ENCODE measurements around the gene CYFIP1. TPM values are rescaled to one million over a fixed set of nuclear protein-coding genes. Genes with fewer than 3 reads are reported as not detected.

Gene CYFIP1
- total RNA-seq, 1 experiment from 2014 or later: 79.2 TPM

DNA sequence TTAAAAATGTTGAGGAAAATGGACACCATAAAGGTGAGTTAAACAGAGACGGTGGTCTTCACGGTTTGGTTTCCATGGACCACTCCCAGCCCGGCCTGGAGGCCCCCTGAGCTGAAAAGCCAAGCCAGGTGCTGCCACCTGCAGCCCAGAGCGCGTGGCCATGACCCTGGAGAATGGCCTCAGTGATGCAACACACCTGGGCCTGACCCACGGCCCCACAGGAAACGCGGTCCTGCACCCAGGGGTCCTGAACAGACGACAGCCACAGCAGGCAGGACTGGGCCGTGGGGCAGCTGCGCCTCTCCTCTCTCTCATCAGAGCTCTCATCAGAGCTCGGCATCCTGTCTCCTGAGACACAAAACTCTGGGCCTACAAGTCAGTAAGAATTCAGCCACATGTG, 77.6 kb downstream of the CYFIP1 start:
- ChIA-PET POLR2A (no interaction called here), CTCF (no interaction called here)
- ATAC-seq (peak; percentile 73), DNase-seq (ENCODE audit: low spot score) (peak; percentile 51)
- H3K4me3 Mint-ChIP-seq: no peak overlapping the region
- H3K4me1 Mint-ChIP-seq: no peaks in the 10 kb centered on the region
- peaks cover 39% of the 10 kb centered on the region for H3K36me3 Mint-ChIP-seq
- H3K27ac Mint-ChIP-seq: peak overlapping the region; percentile 31; the same call in 1 of the 2 replicates
- no peaks in the 10 kb centered on the region for H3K27me3 Mint-ChIP-seq (ENCODE audit: low read depth)
- H3K9me3 Mint-ChIP-seq: peaks cover 8% of the 10 kb centered on the region
- TF ChIP-seq, protein P1, sequence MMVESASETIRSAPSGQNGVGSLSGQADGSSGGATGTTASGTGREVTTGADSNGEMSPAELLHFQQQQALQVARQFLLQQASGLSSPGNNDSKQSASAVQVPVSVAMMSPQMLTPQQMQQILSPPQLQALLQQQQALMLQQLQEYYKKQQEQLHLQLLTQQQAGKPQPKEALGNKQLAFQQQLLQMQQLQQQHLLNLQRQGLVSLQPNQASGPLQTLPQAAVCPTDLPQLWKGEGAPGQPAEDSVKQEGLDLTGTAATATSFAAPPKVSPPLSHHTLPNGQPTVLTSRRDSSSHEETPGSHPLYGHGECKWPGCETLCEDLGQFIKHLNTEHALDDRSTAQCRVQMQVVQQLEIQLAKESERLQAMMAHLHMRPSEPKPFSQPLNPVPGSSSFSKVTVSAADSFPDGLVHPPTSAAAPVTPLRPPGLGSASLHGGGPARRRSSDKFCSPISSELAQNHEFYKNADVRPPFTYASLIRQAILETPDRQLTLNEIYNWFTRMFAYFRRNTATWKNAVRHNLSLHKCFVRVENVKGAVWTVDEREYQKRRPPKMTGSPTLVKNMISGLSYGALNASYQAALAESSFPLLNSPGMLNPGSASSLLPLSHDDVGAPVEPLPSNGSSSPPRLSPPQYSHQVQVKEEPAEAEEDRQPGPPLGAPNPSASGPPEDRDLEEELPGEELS (CRISPR knock-in tag; IDR thresholded peaks at IDR 0.05): no peak
- no peak for TF ChIP-seq ZNF396 (CRISPR knock-in tag; IDR thresholded peaks at IDR 0.05; ENCODE audit: borderline replicate concordance)
- TF ChIP-seq, protein P2, sequence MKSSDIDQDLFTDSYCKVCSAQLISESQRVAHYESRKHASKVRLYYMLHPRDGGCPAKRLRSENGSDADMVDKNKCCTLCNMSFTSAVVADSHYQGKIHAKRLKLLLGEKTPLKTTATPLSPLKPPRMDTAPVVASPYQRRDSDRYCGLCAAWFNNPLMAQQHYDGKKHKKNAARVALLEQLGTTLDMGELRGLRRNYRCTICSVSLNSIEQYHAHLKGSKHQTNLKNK (CRISPR knock-in tag; IDR thresholded peaks at IDR 0.05): no peak
- TF ChIP-seq TCF7 (CRISPR knock-in tag; IDR thresholded peaks at IDR 0.05; ENCODE audit: low read depth): no peak

GRCh38 chr15:22902046-22902445, 78.1 kb downstream of the CYFIP1 start:
- Mint-ChIP-seq H3K4me1 (no peaks in the 10 kb centered on the region), H3K27me3 (ENCODE audit: low read depth) (no peaks in the 10 kb centered on the region), H3K36me3 (peaks cover 38% of the 10 kb centered on the region), H3K9me3 (peaks cover 8% of the 10 kb centered on the region), H3K4me3 (no peak overlapping the region), H3K27ac (no peak overlapping the region)
- no peak for DNase-seq (ENCODE audit: low spot score)
- ChIA-PET CTCF (no interaction called here), POLR2A (no interaction called here)
- no peak for TF ChIP-seq ZNF671 (CRISPR knock-in tag; IDR thresholded peaks at IDR 0.05)
- TF ChIP-seq ZNF423 (CRISPR knock-in tag; IDR thresholded peaks at IDR 0.05): no peak
- no peak for TF ChIP-seq SP1 (CRISPR knock-in tag; conservative IDR thresholded peaks at IDR 0.05)
- TF ChIP-seq STAT6 (CRISPR knock-in tag; conservative IDR thresholded peaks at IDR 0.05; ENCODE audit: low read depth): no peak
- TF ChIP-seq, protein P3, sequence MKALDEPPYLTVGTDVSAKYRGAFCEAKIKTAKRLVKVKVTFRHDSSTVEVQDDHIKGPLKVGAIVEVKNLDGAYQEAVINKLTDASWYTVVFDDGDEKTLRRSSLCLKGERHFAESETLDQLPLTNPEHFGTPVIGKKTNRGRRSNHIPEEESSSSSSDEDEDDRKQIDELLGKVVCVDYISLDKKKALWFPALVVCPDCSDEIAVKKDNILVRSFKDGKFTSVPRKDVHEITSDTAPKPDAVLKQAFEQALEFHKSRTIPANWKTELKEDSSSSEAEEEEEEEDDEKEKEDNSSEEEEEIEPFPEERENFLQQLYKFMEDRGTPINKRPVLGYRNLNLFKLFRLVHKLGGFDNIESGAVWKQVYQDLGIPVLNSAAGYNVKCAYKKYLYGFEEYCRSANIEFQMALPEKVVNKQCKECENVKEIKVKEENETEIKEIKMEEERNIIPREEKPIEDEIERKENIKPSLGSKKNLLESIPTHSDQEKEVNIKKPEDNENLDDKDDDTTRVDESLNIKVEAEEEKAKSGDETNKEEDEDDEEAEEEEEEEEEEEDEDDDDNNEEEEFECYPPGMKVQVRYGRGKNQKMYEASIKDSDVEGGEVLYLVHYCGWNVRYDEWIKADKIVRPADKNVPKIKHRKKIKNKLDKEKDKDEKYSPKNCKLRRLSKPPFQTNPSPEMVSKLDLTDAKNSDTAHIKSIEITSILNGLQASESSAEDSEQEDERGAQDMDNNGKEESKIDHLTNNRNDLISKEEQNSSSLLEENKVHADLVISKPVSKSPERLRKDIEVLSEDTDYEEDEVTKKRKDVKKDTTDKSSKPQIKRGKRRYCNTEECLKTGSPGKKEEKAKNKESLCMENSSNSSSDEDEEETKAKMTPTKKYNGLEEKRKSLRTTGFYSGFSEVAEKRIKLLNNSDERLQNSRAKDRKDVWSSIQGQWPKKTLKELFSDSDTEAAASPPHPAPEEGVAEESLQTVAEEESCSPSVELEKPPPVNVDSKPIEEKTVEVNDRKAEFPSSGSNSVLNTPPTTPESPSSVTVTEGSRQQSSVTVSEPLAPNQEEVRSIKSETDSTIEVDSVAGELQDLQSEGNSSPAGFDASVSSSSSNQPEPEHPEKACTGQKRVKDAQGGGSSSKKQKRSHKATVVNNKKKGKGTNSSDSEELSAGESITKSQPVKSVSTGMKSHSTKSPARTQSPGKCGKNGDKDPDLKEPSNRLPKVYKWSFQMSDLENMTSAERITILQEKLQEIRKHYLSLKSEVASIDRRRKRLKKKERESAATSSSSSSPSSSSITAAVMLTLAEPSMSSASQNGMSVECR (CRISPR knock-in tag; IDR thresholded peaks at IDR 0.05; ENCODE audit: borderline replicate concordance): no peak
- no peak for TF ChIP-seq HMGA2 (CRISPR knock-in tag; IDR thresholded peaks at IDR 0.05)
- no peak for TF ChIP-seq AFF4 (CRISPR knock-in tag; IDR thresholded peaks at IDR 0.05; ENCODE audit: borderline replicate concordance)
- no peak for TF ChIP-seq HMGXB4 (CRISPR knock-in tag; IDR thresholded peaks at IDR 0.05)
- TF ChIP-seq, protein P2 (CRISPR knock-in tag; IDR thresholded peaks at IDR 0.05): no peak
- no peak for TF ChIP-seq ZBTB21 (CRISPR knock-in tag; IDR thresholded peaks at IDR 0.05; ENCODE audit: borderline replicate concordance)
- no peak for TF ChIP-seq ATF1 (CRISPR knock-in tag; IDR thresholded peaks at IDR 0.05)
- ATAC-seq: no peak

All from WTC11 (cell line).